ENCODE results near the gene NUDT4. TPM values are rescaled to one million over a fixed set of nuclear protein-coding genes. Genes with fewer than 3 reads are reported as not detected.

NUDT4 gene
- total and polyA plus RNA-seq, 2 of the 8 experiments (the other 6 are each of a cell fraction or from before 2014, with no cell fraction given): 17.3 to 71.7 TPM

DNA sequence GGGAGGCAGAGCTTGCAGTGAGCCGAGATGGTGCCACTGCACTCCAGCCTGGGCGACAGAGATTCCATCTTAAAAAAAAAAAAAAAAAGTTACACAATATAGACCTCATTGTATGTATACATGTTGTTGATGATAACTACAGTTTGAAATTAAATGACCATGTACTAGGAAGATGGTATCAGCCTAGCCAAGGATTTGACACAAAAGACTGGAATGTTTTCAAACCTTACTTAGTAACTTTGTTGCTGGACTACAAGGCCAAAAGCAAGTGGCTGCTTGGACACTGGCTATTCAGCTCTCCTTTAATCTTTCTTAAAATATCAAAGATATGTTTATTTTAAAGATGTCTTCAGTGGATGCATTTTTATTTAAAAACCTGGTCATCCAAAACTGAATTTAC lies 18.9 kb upstream of the NUDT4 start:
- H3K79me1 ChIP-seq (ENCODE audit: low read depth, low read length): no peaks in the 10 kb centered on the region
- H3K27ac ChIP-seq (ENCODE audit: low read depth, low read length): no peak overlapping the region
- H3K56ac ChIP-seq (replicated peaks; ENCODE audit: insufficient read length, low read depth, low read length): no peak overlapping the region
- POLR2A ChIA-PET (ENCODE audit: partially characterized antibody): no interaction called here
- H4K91ac ChIP-seq (replicated peaks; ENCODE audit: insufficient read length, low read length): no peak overlapping the region
- H4K8ac ChIP-seq (ENCODE audit: extremely low read depth, insufficient read depth, low read length): no peak overlapping the region
- FAIRE-seq: no peak
- H3K36me3 ChIP-seq (ENCODE audit: control insufficient read depth in 2 of 4, insufficient read depth in 4 of 4, low read length in 3 of 4): no peaks in the 10 kb centered on the region
- no peak overlapping the region for H3K18ac ChIP-seq (ENCODE audit: extremely low read depth, low read length)
- no peak overlapping the region for H2BK120ac ChIP-seq (replicated peaks; ENCODE audit: low read depth, low read length)
- CTCF ChIA-PET (ENCODE audit: partially characterized antibody): interaction anchor here (0.6 to 0.9 kb wide), 2 partner anchors 9 to 61 kb away, joined by 3 to 4 read pairs; no protein-coding TSS in a partner anchor
- H3K4ac ChIP-seq (replicated peaks; ENCODE audit: insufficient read length, low read depth, low read length): no peak overlapping the region
- no peak overlapping the region for H4K5ac ChIP-seq (ENCODE audit: insufficient read length, low read depth, low read length)
- H2BK5ac ChIP-seq (ENCODE audit: low read depth, low read length): no peak overlapping the region
- no peak overlapping the region for H2BK20ac ChIP-seq (ENCODE audit: low read length)
- H2AFZ ChIP-seq (ENCODE audit: low read length): no peak overlapping the region
- H2AK5ac ChIP-seq (ENCODE audit: low read depth, low read length): no peak overlapping the region
- no peaks in the 10 kb centered on the region for H3K79me2 ChIP-seq (ENCODE audit: control insufficient read depth in 1 of 2, insufficient read depth in 2 of 2, low read length in 2 of 2)
- TF ChIP-seq JUN (IDR thresholded peaks at IDR 0.05; ENCODE audit: low read depth, low read length) (no peak), SIN3A (conservative IDR thresholded peaks at IDR 0.05 in 1 of 2, IDR thresholded peaks at IDR 0.05 in 1 of 2; ENCODE audit: low read depth in 1 of 2, low read length in 2 of 2) (no peak), KDM5A (IDR thresholded peaks at IDR 0.05; ENCODE audit: low read length) (no peak), TCF12 (IDR thresholded peaks at IDR 0.05; ENCODE audit: low read depth, low read length) (no peak), POU5F1 (IDR thresholded peaks at IDR 0.05; ENCODE audit: low read depth, low read length) (no peak), ATF3 (IDR thresholded peaks at IDR 0.05; ENCODE audit: insufficient read depth, low read depth, low read length) (no peak), CTCF (IDR thresholded peaks at IDR 0.05; ENCODE audit: control extremely low read depth in 1 of 3, insufficient read depth in 1 of 3, low read depth in 1 of 3, low read length in 3 of 3) (no peak), CHD2 (IDR thresholded peaks at IDR 0.05; ENCODE audit: low read length) (no peak), TAF7 (optimal IDR thresholded peaks at IDR 0.05; ENCODE audit: borderline replicate concordance, low read depth, low read length) (no peak), POLR2AphosphoS5 (IDR thresholded peaks at IDR 0.05; ENCODE audit: low read depth, low read length) (no peak), GABPA (IDR thresholded peaks at IDR 0.05; ENCODE audit: borderline replicate concordance, insufficient read depth, low read length) (no peak)
- no peak overlapping the region for H3K4me2 ChIP-seq (ENCODE audit: insufficient read depth in 1 of 2, low read depth in 2 of 2, low read length in 2 of 2)
- H2BK15ac ChIP-seq (ENCODE audit: low read length): no peak overlapping the region
- no peak overlapping the region for H3K9ac ChIP-seq (replicated peaks in 1 of 4; ENCODE audit: extremely low read depth in 1 of 4, low read depth in 3 of 4, low read length in 3 of 4)
- no peaks in the 10 kb centered on the region for H3K9me3 ChIP-seq (ENCODE audit: insufficient read depth in 2 of 2, low read depth in 1 of 2, low read length in 1 of 2)
- no peaks in the 10 kb centered on the region for H3K23me2 ChIP-seq (ENCODE audit: low read depth, low read length)
- WGBS, 2 experiments (ENCODE audit: extremely low coverage in 1 of 2, insufficient coverage in 1 of 2, insufficient read length in 1 of 2, insufficient replicate concordance in 2 of 2, low coverage in 1 of 2, low lambda C conversion rate in 2 of 2, missing lambda C conversion rate in 1 of 2): 80% methylated on average over 1 of the region's 2 CpGs; no CpG with 5 or more reads in 1 of the 2 experiments
- no peaks in the 10 kb centered on the region for H3K4me1 ChIP-seq (replicated peaks in 1 of 4; ENCODE audit: control insufficient read depth in 3 of 4, insufficient read depth in 4 of 4, low read length in 3 of 4)
- no peak overlapping the region for H3K4me3 ChIP-seq (ENCODE audit: extremely low read depth in 1 of 4, insufficient read depth in 2 of 4, low read depth in 3 of 4, low read length in 4 of 4)
- DNase-seq (ENCODE audit: low read depth in 1 of 2, low spot score in 2 of 2): no peak
- H3K27me3 ChIP-seq (replicated peaks in 1 of 4; ENCODE audit: control insufficient read depth in 3 of 4, extremely low read depth in 1 of 4, insufficient read depth in 3 of 4, low read length in 3 of 4): no peaks in the 10 kb centered on the region
- H3K23ac ChIP-seq (ENCODE audit: insufficient read length): no peak overlapping the region
- H4K20me1 ChIP-seq (replicated peaks in 1 of 2; ENCODE audit: control insufficient read depth in 1 of 2, insufficient read depth in 2 of 2, low read length in 2 of 2): no peaks in the 10 kb centered on the region
- H2BK12ac ChIP-seq (ENCODE audit: low read depth, low read length): no peak overlapping the region
- H3K14ac ChIP-seq (ENCODE audit: insufficient read length): no peak overlapping the region

All from H1 (cell line).